HG02759 (cell line): Measurements from ENCODE around the gene LRMDA.

Source experiments
- ATAC-seq: cut with Tn5 transposase; IDR thresholded peaks from one replicate; pipeline ENCODE4 v1.9.1; 2021; ENCODE audit warnings: mild to moderate bottlenecking, moderate library complexity; ENCODE audit not compliant: unreplicated experiment

LRMDA gene

DNA sequence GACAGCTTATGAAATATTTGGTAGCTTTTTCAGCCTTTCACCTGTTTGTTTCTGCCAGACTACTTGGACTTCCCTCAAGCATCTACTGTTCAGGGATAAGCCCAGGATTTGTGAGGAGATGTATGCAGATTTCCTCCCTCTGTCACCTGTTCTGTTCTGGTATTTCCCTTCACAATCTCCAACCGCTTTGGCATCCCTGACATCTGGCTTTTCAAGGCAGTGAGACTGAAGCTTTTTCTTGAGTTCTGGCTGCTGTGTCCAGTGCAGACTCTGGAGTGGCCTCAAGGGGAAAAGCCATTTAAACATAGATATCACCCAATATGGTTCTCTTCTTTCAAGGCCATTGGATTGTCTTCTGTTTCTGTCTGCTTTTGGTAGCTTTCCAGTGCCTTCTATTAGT, 369.7 kb downstream of the LRMDA start:
- ATAC-seq: no peak

GRCh38 chr10:75801661-75802060, 370.2 kb downstream of the LRMDA start:
- no peak for ATAC-seq

GRCh38 chr10:75803121-75803520, 371.7 kb downstream of the LRMDA start:
- ATAC-seq: no peak

DNA sequence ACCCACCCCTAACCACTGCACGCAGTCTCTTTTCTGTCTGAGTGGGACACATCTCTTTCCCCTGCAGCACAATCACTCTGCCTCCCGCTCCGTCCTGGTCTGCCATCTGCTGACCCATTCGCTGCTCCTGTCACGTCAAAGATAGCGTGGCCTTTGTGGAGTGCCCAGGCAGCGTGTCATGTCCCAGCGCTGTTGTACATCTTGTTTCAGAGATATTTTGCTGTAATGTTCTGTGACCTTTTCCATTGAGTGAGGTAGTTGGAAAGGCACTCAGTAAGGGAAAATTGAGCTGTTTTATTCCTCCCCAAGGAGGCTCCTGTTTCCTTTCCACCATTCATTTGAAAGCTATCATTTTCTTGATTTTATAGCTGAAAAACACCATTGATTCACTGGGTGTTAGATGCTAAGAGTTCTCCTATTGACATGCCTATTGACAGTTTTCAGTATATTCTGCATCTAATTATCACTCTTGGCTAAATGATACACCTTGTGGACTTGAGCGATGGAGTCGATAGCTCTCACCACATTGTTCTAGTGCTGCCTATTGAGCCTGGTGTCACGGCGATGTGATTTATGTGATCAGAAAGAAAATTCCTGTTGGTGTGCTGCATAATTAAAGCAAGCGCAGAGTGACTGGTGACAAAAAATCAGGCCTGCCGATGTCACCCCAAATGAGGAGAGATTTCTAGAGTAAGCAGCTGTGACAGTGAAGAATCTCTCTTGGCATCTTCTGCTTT, 372.6 kb downstream of the LRMDA start:
- ATAC-seq: no peak

- no peak for ATAC-seq
Observed at GRCh38 chr10:75806186-75806585, 374.8 kb downstream of the LRMDA start.

DNA sequence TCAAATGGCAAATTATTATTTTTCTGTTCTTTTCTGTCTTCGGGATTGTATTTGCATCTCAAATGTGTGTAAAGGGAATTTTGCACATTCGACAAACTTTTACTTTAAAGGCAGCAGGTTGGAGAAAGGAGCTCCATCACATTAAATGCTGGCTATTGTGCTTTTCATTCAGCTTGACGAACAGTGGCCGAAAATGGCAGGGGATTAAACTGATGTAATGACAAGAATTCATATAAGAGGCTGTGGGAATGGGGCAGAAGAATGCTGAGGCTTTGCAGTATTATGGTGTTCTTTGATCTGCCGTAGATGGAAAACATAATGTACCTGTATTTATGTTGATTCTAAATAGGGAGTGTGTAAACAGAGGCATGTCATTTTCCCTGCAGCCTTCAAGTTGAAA, 376.0 kb downstream of the LRMDA start:
- ATAC-seq: no peak

DNA sequence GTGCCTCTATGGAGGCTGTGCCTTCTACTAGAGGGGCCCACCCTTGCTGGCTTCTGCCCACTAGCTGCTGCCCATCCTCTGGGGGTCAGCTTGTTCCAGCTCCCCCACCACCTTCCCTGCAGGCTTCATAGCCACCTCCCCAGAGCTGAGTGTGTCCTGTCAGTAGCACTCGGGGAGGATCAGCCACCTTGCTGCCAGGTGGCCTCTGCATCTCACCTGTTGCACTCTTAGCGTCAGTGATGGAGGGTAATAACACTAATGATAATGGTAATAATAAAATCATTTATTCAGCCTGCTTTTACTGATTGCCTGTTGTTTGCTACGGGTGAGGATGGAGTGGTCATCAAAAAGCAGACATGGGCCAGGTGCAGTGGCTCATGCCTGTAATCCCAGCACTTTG, 377.6 kb downstream of the LRMDA start:
- no peak for ATAC-seq

DNA sequence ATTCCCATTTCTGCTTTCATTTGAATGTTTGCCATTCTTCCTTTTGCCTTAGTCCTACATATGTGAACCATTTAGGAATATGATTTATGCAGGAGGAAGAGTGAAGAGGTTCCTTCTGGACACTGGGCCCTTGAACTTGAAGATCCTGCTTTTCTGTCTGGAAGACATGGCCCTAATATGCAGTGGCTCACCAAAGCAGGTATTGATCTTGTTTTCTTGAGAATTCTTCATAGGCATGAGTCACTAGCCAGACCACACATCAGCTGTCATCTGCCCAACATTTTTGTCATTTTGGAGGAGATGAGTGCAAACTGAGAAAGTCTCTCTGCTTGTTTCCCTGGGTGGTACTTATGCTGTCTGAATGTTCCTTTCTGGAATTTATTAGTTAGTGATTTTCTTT, 382.6 kb downstream of the LRMDA start:
- ATAC-seq: no peak

GRCh38 chr10:75815066-75815465, 383.6 kb downstream of the LRMDA start:
- no peak for ATAC-seq

- ATAC-seq: no peak
Observed at GRCh38 chr10:75817198-75817597, 385.8 kb downstream of the LRMDA start.

DNA sequence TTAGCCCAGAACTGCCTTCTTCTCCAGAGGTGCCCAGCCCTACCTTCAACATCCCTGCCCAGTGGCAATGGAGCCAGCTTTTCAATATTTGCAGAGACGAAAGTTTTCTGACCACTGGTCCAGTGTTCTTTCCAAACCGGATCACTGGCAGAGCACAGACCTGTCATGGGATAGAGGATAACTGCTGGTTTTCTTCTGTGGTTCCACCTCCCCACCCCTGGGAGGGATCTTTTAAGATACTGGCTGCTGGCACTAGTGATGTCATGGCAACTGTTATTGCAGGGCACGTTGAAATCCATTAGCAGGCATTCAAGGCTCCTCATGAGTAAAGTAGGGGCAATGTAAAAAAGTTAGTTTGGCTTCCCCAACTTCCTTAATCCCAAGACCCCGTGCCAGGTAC, 387.1 kb downstream of the LRMDA start:
- ATAC-seq: no peak

- no peak for ATAC-seq
Observed at GRCh38 chr10:75825235-75825634, 393.8 kb downstream of the LRMDA start.

- ATAC-seq: no peak
Observed at GRCh38 chr10:75825661-75826060, 394.2 kb downstream of the LRMDA start.

DNA sequence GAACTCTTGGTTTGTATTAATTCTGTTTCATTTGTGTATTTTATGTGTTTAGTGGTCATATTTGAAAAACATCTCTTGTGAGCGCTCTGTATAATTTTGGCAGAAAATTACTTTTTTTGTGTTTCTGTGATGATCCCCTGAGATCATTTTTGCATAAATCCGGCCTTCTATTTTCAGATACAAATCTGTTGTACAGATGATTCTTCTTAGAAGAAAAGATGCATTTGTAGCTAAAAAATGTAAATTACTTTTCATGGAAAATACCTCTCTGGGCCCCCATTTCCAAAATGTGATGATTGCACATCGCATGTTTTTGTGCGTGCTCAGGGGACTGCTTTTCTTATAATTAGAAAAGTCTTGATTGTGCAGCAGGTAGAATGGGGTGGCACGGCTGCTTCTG, 395.4 kb downstream of the LRMDA start:
- no peak for ATAC-seq

- ATAC-seq: no peak
Observed at GRCh38 chr10:75827587-75828021, 396.2 kb downstream of the LRMDA start.

GRCh38 chr10:75828413-75828812, 397.0 kb downstream of the LRMDA start:
- ATAC-seq: no peak

GRCh38 chr10:75836064-75836463, 404.6 kb downstream of the LRMDA start:
- no peak for ATAC-seq

- ATAC-seq: no peak
Observed at GRCh38 chr10:75838486-75838885, 407.1 kb downstream of the LRMDA start.

DNA sequence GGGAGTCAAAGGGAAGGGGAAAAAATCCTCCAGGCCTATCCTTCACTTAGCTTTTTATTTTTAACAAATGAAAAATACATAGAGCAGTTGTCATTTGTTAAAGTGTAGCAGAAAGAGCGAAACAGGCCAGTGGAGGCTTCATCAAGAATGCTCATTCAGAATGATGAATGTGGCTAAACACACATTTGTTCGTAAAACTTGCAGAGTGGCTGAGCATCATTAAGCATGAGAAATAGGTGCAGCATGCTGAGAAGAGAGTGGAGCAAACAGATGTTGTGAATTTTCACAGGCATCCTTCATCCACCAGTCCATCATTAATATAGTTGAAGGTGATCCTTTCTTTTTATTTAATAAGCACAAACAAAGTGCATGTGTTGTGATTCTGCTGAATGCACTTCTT, 407.6 kb downstream of the LRMDA start:
- ATAC-seq: no peak

GRCh38 chr10:75841266-75841665, 409.8 kb downstream of the LRMDA start:
- no peak for ATAC-seq

- ATAC-seq: no peak
Observed at GRCh38 chr10:75845176-75845947, 413.9 kb downstream of the LRMDA start.

DNA sequence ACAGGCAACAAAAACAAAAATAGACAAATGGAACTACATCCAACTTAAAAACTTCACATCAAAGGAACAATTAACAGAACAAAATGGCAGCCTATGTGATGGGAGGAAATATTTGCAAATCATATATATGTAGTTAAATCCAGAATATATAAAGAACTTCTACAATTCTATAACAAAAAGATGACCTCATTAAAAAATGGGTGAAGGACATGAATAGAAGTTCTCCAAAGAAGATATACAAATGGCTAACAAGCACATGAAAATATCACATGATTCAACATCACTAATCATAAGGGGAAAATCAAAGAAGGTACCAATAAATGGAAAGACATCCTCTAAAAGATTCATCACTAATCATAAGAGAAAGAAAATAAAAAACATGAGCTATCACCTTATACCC, 416.1 kb downstream of the LRMDA start:
- ATAC-seq: no peak
